EL (cell line): ENCODE results near the gene SCAPER.
"Not testable (repeated sequence)": the region's sequence is repeated elsewhere in the genome, so short reads cannot be mapped to it uniquely, and the experiment has no call there.

Source experiments
- DNase-seq: peaks from one replicate; pipeline ENCODE4 v3.0.0-alpha.2; 2016

SCAPER gene

DNA sequence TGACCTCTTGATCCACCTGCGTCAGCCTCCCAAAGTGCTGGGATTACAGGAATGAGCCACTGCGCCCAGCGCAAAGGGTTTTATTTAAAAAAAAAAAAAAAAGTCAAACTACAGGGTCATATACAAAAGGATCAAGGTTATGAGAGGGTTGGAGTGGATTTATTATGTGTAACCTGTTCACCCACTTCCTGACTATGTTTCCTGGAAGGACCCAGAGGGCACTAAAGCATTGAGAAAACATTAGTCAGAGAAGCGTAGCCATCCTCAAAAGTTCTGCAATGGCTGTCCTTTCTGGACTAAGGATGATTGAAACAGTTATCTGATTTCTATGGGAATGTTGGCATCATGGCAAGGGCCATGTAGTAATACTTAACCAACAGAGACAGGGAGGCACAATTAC lies 7.3 kb upstream of the SCAPER start:
- DNase-seq = no peak

DNA sequence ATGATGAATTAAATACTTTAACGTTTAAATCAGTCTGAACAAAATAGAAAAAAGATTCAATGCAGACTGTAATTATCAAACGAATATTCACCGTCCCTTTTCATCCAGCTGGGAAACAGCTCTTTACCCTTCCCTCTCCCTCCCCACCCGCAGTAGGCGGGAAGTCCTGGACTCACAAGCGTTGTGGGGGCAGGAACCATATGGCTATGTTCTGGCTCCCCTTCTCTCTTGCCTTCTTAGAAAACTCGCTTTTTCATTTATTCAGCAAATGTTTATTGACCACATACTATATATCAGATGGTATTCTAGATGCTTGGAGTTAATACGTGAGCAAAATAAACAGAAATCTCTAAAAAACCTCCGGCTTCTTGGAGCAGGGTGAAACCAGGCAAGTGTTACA lies 715 bp upstream of the SCAPER start:
- DNase-seq = no peak

DNA sequence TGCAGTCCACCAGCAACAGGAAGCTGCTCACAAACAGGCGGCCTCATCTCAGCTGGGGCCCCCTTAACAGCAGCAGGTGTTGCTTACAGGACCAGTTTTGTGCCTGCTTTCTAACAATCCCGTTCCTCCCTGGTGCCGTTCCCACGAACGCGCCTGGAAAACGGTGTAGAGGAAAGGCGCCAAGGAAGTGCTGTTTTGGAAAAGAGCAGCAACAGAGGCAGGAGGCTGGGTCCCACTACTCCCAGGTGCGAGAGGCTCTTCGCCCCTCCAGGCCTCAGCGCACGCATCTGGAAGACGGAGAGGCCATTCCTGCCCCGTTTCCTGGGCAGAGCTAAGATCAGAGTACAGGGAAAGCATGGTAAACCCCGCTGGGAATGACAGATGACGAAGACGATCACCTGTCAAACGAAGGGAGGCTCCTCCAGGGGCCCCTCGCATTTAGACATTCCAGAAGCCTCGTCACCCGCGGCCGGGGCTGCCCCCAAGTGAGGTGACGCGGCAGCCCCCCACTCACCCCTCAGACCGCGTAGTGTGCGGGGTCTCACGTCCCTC lies 603 bp downstream of the SCAPER start:
- DNase-seq = peak; percentile 35

DNA sequence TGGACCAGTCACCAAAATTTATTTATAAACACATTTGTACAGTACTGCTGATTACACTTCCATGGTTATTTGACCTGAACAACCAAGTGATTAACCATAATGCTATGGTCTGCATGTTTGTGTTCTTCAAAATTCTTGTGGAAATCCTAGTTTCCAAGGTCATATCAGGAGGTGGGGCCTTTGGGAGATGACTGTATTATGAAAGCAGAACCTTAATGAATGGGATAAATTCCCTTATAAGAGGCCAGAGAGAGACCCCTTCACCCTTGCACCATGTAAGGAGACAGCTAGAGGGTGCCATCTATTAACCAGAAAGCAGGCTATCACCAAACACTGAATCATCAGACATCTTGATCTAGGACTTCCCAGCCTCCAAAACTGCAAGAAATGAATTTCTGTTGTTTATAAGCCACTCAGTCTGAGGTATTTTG lies 1.9 kb downstream of the SCAPER start:
- peak; percentile 59 for DNase-seq

DNA sequence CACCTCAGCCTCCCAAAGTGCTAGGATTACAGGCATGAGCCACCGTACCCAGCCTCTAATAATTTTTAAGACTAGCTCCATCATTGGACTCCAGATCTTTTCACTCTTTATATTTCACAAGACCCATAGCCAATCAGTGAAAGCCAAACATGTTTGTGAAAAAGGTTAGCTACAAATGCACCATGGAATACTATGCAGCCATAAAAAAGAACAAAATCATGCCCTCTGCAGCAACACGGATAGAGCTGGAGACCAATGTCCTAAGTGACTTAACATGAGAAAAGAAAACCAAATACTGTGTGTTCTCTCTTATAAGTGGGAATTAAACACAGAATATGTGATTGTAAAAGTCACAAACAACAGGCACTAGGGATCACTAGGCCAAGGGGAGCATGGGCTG lies 3.2 kb downstream of the SCAPER start:
- no peak for DNase-seq

DNA sequence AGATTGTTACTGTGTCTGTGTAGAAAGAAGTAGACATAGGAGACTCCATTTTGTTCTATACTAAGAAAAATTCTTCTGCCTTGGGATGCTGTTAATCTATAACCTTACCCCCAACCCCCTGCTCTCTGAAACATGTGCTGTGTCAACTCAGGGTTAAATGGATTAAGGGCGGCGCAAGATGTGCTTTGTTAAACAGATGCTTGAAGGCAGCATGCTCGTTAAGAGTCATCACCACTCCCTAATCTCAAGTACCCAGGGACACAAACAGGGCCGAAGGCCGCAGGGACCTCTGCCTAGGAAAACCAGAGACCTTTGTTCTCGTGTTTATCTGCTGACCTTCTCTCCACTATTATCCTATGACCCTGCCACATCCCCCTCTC lies 5.2 kb downstream of the SCAPER start:
- DNase-seq = not testable (repeated sequence)

DNA sequence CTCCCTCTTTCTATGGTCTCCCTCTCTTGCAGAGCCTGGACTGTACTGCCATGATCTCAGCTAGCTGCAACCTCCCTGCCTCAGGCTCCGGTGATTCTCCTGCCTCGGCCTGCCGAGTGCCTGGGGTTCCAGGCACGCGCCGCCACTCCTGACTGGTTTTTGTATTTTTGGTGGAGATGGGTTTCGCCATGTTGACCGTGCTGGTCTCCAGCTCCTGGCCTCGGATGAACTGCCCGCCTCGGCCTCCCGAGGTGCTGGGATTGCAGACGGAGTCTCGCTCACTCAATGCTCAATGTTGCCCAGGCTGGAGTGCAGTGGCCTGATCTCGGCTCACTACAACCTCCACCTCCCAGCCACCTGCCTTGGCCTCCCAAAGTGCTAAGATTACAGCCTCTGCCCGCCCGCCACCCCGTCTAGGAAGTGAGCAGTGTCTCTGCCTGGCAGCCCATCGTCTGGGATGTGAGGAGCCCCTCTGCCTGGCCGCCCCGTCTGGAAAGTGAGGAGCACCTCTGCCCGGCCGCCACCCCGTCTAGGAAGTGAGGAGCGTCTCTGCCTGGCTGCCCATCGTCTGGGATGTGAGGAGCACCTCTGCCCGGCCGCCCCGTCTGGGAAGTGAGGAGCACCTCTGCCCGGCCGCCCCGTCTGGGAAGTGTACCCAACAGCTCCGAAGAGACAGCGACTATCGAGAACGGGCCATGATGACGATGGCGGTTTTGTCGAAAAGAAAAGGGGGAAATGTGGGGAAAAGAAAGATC lies 5.8 kb downstream of the SCAPER start:
- DNase-seq = not testable (repeated sequence)

DNA sequence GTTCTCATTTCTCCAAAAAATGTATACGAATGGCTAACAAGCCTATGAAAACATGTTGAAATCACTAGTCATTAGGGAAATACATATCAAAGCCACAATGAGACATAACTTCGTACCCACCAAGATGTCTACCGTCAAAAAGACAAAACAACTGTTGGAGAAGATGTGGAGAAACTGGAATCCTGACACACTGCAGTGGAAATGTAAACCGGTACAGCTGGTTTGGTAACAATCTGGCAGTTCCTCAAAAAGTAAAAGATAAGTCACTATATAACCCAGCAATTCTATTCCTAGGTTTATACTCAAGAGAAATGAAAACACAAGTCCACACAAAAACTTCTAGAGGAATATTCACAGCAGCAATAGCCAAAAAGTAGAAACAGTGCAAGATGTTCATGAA lies 7.0 kb downstream of the SCAPER start:
- no peak for DNase-seq

DNA sequence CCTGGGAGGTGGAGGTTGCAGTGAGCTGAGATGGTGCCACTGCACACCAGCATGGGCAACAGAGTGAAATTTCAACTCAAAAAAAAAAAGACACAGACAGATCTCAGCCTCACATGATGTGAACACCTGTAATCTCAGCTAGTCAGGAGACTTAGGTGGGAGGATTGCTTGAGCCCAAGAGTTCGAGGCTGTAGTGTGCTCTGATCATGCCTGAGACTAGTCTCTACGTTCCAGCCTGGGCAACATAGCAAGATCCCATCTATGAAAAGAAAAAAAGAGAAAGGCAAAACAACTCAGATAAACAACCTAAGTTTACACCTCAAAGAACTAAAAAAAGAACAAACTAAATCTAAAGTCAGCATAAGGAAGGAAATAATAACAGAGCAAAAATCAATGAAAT lies 11.0 kb downstream of the SCAPER start:
- DNase-seq = no peak

DNA sequence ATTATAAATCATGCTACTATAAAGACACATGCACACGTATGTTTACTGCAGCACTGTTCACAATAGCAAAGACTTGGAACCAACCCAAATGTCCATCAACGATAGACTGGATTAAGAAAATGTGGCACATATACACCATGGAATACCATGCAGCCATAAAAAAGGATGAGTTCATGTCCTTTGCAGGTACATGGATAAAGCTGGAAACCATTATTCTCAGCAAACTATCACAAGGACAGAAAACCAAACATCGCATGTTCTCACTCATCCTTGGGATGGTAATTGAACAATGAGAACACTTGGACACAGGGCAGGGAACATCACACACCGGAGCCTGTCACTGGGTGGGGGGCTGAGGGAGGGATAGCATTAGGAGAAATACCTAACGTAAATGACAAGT lies 12.3 kb downstream of the SCAPER start:
- DNase-seq = not testable (repeated sequence)

DNA sequence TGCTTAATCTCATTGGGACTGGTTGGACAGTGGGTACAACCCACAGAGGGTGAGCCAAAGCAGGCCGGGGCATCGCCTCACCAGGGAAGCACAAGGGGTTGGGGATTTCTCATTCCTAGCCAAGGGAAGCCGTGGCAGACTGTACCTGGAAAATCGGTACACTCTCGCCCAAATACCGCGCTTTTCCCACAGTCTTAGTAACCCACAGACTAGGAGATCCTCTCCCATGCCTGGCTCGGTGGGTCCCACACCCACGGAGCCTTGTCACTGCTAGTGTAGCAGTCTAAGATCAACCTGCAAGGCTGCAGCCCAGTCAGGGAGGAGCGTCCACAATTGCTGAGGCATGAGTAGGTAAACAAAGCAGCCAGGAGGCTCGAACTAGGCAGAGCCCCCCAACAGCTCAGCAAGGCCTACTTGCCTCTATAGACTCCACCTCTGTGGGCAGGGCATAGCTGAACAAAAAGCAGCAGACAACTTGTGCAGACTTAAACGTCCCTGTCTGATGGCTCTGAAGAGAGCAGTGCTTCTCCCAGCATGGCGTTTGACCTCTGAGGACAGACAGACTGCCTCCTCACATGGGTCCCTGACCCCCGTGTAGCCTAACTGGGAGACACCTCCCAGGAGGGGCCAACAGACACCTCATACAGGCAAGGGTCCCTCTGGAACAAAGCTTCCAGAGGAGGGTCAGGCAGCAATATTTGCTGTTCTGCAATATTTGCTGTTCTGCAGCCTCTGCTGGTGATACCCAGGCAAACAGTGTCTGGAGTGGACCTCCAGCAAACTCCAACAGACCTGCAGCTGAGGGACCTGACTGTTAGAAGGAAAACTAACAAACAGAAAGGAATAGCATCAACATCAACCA lies 17.6 kb downstream of the SCAPER start:
- not testable (repeated sequence) for DNase-seq

DNA sequence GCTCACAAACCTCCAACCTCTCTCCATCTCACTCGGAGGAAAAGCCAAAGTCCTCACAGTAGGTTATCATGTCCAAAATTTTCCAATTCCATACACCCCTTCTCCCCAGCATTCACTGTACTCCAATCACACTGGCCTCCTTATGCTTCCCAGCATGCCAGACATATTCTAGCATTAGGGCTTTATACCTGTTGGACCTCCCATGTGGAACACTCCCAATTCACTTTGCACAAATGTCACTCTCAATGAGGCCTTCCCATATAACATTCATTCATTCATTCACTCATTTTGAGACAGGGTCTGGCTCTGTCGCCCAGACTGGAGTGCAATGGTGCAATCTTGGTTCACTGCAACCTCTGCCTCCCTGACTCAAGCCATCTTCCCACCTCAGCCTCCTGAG lies 19.9 kb downstream of the SCAPER start:
- DNase-seq = no peak

DNA sequence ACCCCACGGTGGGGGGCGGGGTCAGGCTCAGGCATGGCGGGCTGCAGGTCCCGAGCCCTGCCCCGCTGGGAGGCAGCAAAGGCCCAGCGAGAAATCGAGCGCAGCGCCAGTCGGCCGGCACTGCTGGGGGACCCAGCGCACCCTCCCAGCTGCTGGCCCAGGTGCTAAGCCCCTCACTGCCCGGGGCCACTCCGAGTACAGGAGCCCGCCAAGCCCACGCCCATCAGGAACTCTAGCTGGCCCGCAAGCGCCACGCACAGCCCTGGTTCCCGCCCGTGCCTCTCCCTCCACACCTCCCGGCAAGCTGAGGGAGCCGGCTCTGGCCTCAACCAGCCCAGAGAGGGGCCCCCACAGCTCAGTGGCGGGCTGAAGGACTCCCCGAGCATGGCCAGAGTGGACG lies 29.2 kb downstream of the SCAPER start:
- no peak for DNase-seq

DNA sequence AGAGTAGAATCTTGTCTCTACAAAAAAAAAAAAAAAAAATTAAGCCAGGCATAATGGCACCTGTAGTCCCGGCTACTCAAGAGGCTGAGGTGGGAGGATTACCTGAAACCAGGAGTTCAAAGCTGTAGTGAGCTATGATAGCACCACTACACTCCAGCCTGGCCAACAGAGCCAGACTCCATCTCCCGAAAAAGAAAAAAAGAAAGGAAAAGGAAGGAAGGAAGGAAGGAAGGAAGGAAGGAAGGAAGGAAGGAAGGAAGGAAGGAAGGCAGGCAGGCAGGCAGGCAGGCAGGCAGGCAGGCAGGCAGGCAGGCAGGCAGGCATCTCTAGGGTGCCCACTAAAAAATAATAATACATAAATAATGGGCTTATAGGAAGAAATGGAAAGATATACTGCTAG lies 32.1 kb downstream of the SCAPER start:
- DNase-seq = not testable (repeated sequence)

DNA sequence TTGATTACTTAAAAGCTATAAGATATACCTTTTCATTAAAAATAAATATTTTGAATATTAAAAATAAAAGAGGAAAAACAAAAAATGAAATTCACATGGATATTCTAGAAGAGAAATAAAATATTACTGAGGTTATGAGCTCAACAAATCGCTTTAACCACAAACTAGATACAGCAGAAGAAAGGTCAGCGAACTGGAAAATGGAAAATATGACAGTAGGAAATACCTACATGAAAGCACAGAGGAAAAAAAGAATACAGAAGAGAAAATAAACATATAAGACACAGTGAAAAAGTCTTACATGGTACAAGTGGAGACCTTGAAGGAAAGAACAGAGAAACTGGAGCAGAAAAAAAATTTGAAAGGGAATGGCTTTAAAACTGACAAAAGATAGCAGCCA lies 33.2 kb downstream of the SCAPER start:
- DNase-seq = no peak

DNA sequence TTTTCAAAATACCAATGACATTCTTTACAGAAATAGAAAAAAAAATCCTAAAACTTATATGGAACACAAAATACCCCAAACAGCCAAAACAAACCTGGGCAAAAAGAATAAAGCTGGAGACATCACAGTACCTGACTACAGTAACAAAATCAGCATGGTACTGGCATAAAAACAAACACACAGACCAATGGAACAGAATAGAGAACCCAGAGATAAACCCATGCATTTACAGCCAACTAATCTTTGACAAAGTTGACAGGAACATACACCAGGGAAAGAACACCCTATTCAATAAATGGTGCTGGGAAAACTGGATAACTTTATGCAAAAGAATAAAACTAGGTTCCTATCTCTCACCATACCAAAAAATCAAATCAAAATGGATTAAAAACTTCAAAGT lies 36.4 kb downstream of the SCAPER start:
- no peak for DNase-seq

DNA sequence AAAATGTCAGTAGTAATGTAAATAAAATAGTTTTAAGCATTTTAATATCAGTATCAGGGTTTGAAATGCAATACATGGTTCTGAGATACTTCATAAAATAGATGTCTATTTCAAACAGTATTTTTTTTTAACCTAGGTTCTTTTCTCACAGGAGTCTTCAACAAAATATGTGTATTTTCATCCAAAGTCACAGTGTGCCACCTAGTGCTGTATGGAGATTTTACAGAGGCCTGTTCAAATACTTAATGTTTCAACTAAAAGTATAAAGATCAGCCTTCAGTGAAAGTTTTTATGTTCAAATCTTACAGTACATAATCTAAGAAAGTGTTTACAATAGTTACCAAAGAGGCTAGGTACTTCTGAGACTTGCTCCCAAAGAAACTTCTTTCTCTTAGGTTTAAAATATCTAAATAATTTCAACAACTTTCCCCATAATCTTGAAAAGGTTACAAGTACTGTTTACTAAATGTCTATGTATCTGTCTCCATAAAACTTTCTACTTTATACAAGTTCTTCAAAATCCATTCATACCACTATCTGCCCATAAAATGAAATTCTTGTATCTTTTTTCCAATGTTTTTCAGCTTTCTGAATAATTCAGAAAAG lies 38.3 kb downstream of the SCAPER start:
- peak; percentile 31 for DNase-seq

DNA sequence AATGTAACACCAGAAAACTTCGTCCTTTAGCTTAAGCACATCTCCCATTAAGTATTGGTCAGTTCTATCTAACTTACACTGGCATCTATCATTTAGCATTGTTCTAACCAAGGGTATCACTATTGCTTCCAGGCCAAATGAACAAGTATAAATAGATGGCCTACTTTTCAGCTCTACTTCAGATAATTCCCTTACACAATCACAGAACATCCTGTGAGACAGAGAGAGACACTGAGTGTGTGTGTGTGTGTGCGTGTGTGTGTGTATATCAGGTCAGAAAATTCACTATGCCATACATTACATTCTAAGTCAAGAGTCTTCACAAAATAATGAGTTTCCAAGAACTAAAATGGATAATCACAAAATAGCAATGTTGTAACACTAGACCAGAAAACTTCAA lies 39.1 kb downstream of the SCAPER start:
- DNase-seq = no peak

DNA sequence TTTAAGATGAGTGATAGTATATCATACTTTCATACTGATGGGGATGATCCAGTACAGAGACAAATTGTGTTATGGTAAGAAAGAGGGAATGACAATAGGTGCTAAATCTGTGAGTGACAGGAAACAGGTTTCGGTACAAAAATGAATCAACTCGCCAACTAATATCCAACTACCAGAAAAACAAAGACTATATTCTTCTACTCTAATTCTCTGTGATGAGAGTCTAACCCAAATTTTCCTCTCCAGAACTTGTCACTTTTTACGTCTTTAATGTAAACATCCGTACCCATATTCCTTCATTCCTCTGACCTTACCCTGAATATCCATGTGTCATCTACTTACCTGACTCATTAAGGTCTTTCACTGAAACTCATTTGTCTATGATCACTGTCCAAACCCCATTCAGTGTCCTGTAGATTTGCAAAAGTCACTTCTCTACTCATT lies 39.6 kb downstream of the SCAPER start:
- no peak for DNase-seq

DNA sequence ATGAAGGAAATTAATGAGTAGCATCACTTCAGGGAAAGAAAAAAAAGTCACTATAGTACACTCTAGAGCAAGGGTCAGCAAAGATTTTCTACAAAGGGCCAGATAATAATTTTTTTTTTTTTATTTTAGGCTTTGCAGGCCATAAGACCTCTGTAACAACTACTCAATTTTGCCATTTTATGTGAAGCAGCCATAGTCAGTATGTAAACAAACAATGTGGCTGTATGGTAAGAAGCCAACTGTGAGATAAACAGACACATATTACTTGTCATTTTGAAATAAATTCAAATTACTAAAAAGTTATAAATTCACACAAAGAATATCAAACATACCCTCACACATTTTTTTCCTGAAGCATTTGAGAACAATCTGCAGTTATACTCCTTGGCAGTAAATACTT lies 40.6 kb downstream of the SCAPER start:
- DNase-seq = no peak

DNA sequence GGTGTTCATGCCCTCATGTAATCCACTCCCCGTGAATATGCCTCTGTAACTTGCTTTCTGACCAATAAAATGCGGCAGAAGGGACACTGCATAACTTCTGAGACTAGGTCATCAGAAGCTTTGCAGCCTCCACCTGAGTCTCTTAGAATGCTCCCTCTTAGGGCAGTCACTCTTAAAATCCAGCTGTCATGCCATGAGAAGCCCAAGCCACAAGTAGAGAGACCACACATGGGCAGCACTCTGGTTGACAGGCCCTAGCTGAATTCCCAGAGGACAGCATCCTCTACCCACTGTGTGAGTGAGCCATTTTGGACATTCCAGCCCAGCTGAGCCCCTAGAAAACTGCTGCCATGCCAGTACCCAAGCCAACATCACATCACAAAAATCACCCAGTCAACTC lies 41.4 kb downstream of the SCAPER start:
- DNase-seq = no peak

DNA sequence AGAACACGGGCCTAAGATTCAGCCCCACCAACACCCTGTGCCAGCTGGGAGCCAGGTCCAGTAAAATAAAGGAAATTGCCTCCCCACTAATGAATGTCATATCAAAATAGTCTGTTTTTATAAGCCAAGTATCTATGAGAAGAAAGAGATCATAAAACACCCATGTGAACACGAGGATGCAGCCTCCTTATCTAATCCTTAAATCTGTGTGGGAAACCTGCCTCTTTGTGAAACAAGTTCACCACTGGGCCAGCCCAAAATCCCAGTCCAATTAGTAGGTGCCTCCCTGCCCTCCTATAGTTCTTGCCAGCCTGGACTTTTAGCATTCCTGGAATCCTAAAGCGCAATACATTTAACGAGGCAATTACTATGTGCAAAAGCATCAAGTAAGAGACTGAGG lies 42.0 kb downstream of the SCAPER start:
- DNase-seq = no peak

DNA sequence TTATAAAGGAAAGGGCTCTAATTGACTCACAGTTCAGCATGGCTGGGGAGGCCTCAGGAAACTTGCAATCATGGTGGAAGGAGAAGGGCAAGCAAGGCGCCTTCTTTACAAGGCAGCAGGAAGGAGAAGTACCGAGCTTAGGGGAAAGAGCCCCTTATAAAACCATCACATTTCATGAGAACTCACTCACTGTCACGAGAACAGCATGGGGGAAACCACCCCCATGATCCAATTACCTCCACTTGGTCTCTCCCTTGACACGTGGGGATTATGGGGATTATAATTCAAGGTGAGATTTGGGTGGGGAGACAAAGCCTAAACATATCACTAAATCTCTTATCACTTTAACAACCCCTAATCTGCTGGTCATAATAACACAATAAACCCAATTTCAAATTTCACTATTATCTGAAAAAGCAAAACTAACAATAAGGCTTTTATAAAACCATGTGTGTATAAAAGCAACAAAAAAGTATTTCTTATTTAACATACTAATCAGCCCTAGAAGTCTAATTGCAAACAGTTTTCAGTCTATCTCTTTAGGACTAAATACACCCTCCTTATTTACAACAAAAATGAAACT lies 43.2 kb downstream of the SCAPER start:
- no peak for DNase-seq
